RWPE2 (cell line): ENCODE measurements around the gene PLRG1.

Experiments
- ATAC-seq: fragments of 200-7000 bp; cut with Tn5 transposase; 3 replicates; pipeline ENCODE4 v1.9.1; 2021; ENCODE audit warnings: low read depth
- DNase-seq: peaks from one replicate; pipeline ENCODE4 v3.0.0-alpha.2; 2020; ENCODE audit warnings: low spot score
- H3K27ac ChIP-seq: fragments of 450-650 bp; 2 replicates; pipeline ENCODE4 v1.5.1; 2017; ENCODE audit warnings: mild to moderate bottlenecking; ENCODE audit not compliant: poor library complexity, severe bottlenecking
- H3K27me3 ChIP-seq: fragments of 250-450 bp; sonication (Bioruptor Pico); 2 replicates; pipeline ENCODE4 v1.5.1; 2021; ENCODE audit warnings: mild to moderate bottlenecking, moderate library complexity; ENCODE audit not compliant: insufficient read depth, poor library complexity, severe bottlenecking
- H3K36me3 ChIP-seq: fragments of 250-450 bp; sonication (Bioruptor Pico); 2 replicates; pipeline ENCODE4 v1.5.1; 2020; ENCODE audit warnings: low read depth, mild to moderate bottlenecking, moderate library complexity
- H3K4me1 ChIP-seq: fragments of 250-450 bp; sonication (Bioruptor Pico); 2 replicates; pipeline ENCODE4 v1.5.1; 2021; ENCODE audit warnings: mild to moderate bottlenecking, moderate library complexity; ENCODE audit not compliant: insufficient read depth, poor library complexity, severe bottlenecking
- H3K4me3 ChIP-seq: fragments of 250-450 bp; sonication (Bioruptor Pico); 2 replicates; pipeline ENCODE4 v1.5.1; 2021; ENCODE audit warnings: mild to moderate bottlenecking, moderate library complexity; ENCODE audit not compliant: severe bottlenecking
- H3K9me3 ChIP-seq: fragments of 250-450 bp; sonication (Bioruptor Pico); 2 replicates; pipeline ENCODE4 v1.5.1; 2021; ENCODE audit warnings: mild to moderate bottlenecking, moderate library complexity; ENCODE audit not compliant: severe bottlenecking
- TF ChIP-seq, protein P1 (sequence below): fragments of 450-650 bp; IDR thresholded peaks from one replicate; pipeline ENCODE4 v1.5.1; 2017; ENCODE audit warnings: mild to moderate bottlenecking, moderate library complexity; ENCODE audit not compliant: poor library complexity, severe bottlenecking

PLRG1 gene

DNA sequence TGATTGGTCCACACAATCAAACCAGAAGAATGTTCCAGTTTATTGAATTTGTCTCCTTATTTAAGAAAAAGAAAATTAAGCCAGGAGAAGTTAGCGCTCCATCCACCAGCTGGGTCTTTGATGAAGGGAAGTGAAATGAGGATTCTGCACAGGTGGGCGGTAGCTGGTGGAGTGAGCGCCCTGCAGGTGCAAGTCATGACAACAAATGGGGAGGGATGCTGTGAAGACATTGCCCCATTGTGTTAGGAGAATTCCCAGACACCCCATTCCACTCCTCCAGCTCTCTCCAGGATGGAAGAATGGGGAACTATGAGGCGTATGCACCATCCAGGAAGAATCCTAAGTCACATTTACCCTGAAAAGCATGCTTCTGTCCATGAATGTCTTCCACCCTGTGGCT lies 22.9 kb downstream of the PLRG1 start:
- TF ChIP-seq, protein P1, sequence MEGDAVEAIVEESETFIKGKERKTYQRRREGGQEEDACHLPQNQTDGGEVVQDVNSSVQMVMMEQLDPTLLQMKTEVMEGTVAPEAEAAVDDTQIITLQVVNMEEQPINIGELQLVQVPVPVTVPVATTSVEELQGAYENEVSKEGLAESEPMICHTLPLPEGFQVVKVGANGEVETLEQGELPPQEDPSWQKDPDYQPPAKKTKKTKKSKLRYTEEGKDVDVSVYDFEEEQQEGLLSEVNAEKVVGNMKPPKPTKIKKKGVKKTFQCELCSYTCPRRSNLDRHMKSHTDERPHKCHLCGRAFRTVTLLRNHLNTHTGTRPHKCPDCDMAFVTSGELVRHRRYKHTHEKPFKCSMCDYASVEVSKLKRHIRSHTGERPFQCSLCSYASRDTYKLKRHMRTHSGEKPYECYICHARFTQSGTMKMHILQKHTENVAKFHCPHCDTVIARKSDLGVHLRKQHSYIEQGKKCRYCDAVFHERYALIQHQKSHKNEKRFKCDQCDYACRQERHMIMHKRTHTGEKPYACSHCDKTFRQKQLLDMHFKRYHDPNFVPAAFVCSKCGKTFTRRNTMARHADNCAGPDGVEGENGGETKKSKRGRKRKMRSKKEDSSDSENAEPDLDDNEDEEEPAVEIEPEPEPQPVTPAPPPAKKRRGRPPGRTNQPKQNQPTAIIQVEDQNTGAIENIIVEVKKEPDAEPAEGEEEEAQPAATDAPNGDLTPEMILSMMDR = no peak
- ATAC-seq (no peak), DNase-seq (no peak)
- peaks cover 8% of the 10 kb centered on the region for H3K4me1 ChIP-seq
- no peaks in the 10 kb centered on the region for H3K9me3 ChIP-seq
- H3K4me3 ChIP-seq = no peak overlapping the region
- no peaks in the 10 kb centered on the region for H3K36me3 ChIP-seq
- no peak overlapping the region for H3K27ac ChIP-seq
- H3K27me3 ChIP-seq = no peaks in the 10 kb centered on the region

DNA sequence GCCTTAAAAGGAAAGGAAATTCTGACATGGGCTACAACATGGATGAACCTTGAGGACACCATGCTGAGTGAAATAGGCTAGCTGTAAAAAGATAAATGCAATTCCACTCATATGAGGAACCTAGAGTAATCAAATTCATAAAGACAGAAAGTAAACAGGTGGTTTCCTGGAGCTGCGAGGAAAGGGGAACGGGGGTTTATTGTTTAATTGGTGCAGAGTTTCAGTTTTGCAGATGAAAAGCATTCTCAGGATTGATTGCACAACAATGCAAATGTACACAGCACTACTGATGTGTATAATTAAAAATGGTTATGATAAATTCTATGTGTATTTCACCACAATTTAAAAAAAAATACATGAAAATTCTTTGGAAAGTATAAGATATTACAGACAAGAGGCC lies 24.0 kb downstream of the PLRG1 start:
- no peak for ATAC-seq
- no peak for DNase-seq
- H3K9me3 ChIP-seq = no peaks in the 10 kb centered on the region
- no peaks in the 10 kb centered on the region for H3K27me3 ChIP-seq
- peaks cover 8% of the 10 kb centered on the region for H3K4me1 ChIP-seq
- TF ChIP-seq, protein P1 = no peak
- H3K36me3 ChIP-seq = no peaks in the 10 kb centered on the region
- no peak overlapping the region for H3K4me3 ChIP-seq
- H3K27ac ChIP-seq = no peak overlapping the region

DNA sequence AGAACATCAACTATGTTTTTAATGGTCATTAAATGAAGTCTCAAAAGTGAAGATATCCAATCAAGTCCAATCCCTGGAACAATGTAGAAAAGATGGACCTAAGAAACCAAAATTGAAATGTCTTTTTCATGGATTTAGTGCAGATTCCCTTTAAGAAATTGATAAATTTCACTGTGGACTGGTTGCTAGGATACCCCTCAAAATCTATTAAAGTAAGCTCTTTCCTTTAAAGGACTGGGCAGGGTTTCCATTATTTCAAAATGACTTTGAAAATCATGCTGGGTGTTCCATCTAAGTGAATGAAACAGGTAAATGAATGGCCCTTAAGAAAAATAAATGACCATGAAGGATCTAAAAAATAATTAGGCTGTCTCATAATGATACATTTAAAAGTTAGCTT lies 28.6 kb downstream of the PLRG1 start:
- TF ChIP-seq, protein P1 = no peak
- no peak for DNase-seq
- H3K4me3 ChIP-seq = no peak overlapping the region

DNA sequence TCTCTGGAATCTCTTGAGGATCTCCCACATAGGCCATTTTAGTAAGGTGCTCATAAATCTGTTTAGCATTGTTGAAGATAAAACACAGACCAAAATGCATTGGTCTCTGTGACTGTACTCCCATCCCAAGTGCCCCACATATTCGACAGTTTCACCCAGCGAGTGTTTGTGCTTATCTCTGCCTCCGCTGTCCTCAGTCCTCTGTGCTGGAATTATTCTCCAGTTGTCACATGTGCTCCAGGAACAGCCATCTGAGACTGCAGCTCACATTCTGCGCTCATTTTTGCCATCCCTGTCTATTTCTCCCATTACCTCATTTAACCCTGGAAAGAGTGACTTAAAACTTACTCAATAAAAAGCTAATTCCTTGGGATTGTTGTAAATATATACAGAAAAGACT lies 31.0 kb downstream of the PLRG1 start:
- no peaks in the 10 kb centered on the region for H3K4me1 ChIP-seq
- TF ChIP-seq, protein P1 = no peak
- DNase-seq = no peak
- no peaks in the 10 kb centered on the region for H3K9me3 ChIP-seq
- H3K27me3 ChIP-seq = no peaks in the 10 kb centered on the region
- ATAC-seq = no peak
- no peaks in the 10 kb centered on the region for H3K36me3 ChIP-seq
- H3K4me3 ChIP-seq = no peak overlapping the region
- H3K27ac ChIP-seq = no peak overlapping the region

More for the DNA sequence above, 28.6 kb downstream of the PLRG1 start:
- ATAC-seq = no peak
- Histone ChIP-seq H3K4me1 (no peaks in the 10 kb centered on the region), H3K27ac (no peak overlapping the region), H3K36me3 (no peaks in the 10 kb centered on the region), H3K27me3 (no peaks in the 10 kb centered on the region), H3K9me3 (no peaks in the 10 kb centered on the region)

DNA sequence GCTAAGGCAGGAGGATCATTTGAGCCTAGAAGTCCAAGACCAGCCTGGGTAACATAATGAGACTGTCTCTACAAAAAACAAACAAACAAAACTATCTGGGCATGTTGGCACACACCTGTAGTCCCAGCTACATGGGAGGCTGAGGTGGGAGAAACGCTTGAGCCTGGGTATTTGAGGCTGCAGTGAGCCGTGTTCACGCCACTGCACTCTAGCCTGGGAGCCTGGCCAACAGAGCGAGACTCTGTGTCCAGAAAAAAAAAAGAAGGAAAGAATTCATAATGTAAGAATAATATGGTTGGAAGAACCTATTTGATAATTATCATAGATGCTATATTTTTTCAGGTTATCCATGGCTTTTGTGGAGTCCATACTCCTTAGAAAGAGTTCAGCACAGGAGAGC lies 32.6 kb downstream of the PLRG1 start:
- no peaks in the 10 kb centered on the region for H3K4me1 ChIP-seq
- no peaks in the 10 kb centered on the region for H3K9me3 ChIP-seq
- H3K4me3 ChIP-seq = no peak overlapping the region
- no peak overlapping the region for H3K27ac ChIP-seq
- H3K36me3 ChIP-seq = no peaks in the 10 kb centered on the region
- no peaks in the 10 kb centered on the region for H3K27me3 ChIP-seq
- TF ChIP-seq, protein P1 = no peak
- no peak for ATAC-seq
- DNase-seq = no peak
